GM19328 (cell line): ENCODE results near the gene SCYL2.
"Not testable (repeated sequence)": the region's sequence is repeated elsewhere in the genome, so short reads cannot be mapped to it uniquely, and the experiment has no call there.

Source experiments
- ATAC-seq: cut with Tn5 transposase; IDR thresholded peaks from one replicate; pipeline ENCODE4 v1.9.1; 2021; ENCODE audit warnings: mild to moderate bottlenecking, moderate library complexity; ENCODE audit not compliant: unreplicated experiment

SCYL2 gene

GRCh38 chr12:100266835-100267602 lies at the start of gene SCYL2, which contains the start of gene DEPDC4:
Gene SCYL2 (plus strand): TSS chr12:100267177. CDS start chr12:100282971, 15,794 bp downstream.
Gene DEPDC4 (minus strand): TSS chr12:100267079. CDS start chr12:100267076, 3 bp downstream.
- peak; percentile 93 for ATAC-seq

GRCh38 chr12:100219328-100220109 lies 47.5 kb upstream of the SCYL2 start:
- no peak for ATAC-seq

GRCh38 chr12:100221523-100221922 lies 45.5 kb upstream of the SCYL2 start:
- no peak for ATAC-seq

- not testable (repeated sequence) for ATAC-seq
Measured at GRCh38 chr12:100222173-100222572, 44.8 kb upstream of the SCYL2 start.

GRCh38 chr12:100225491-100225890 lies 41.5 kb upstream of the SCYL2 start:
- no peak for ATAC-seq

- no peak for ATAC-seq
Measured at GRCh38 chr12:100229036-100229635, 37.8 kb upstream of the SCYL2 start.

GRCh38 chr12:100229876-100230275 lies 37.1 kb upstream of the SCYL2 start:
- no peak for ATAC-seq

- ATAC-seq, result not testable (repeated sequence)
Measured at GRCh38 chr12:100231873-100232272, 35.1 kb upstream of the SCYL2 start.

- no peak for ATAC-seq
Measured at GRCh38 chr12:100234166-100234565, 32.8 kb upstream of the SCYL2 start.

- ATAC-seq, result no peak
Measured at GRCh38 chr12:100234591-100235304, 32.2 kb upstream of the SCYL2 start.

- ATAC-seq, result no peak
Measured at GRCh38 chr12:100238801-100239200, 28.2 kb upstream of the SCYL2 start.

- no peak for ATAC-seq
Measured at GRCh38 chr12:100239589-100239988, 27.4 kb upstream of the SCYL2 start.

- ATAC-seq, result no peak
Measured at GRCh38 chr12:100243137-100243536, 23.8 kb upstream of the SCYL2 start.

- no peak for ATAC-seq
Measured at GRCh38 chr12:100247765-100248164, 19.2 kb upstream of the SCYL2 start.

GRCh38 chr12:100248886-100249285 lies 18.1 kb upstream of the SCYL2 start:
- no peak for ATAC-seq

- ATAC-seq, result no peak
Measured at GRCh38 chr12:100249941-100250340, 17.0 kb upstream of the SCYL2 start.

GRCh38 chr12:100251917-100252316 lies 15.1 kb upstream of the SCYL2 start:
- no peak for ATAC-seq

GRCh38 chr12:100253437-100253836 lies 13.5 kb upstream of the SCYL2 start:
- ATAC-seq, result no peak

- ATAC-seq, result no peak
Measured at GRCh38 chr12:100254876-100255275, 12.1 kb upstream of the SCYL2 start.

- no peak for ATAC-seq
Measured at GRCh38 chr12:100258127-100258526, 8.8 kb upstream of the SCYL2 start.

- ATAC-seq, result no peak
Measured at GRCh38 chr12:100263131-100263530, 3.8 kb upstream of the SCYL2 start.
